HG03064 (cell line): ENCODE measurements around the gene SPIB.
"Not testable (repeated sequence)": the region's sequence is repeated elsewhere in the genome, so short reads cannot be mapped to it uniquely, and the experiment has no call there.

Experiments used
- ATAC-seq: cut with Tn5 transposase; IDR thresholded peaks from one replicate; pipeline ENCODE4 v1.9.1; 2021; ENCODE audit warnings: low read depth; ENCODE audit not compliant: unreplicated experiment

The SPIB gene

GRCh38 chr19:50390295-50390694, 28.4 kb upstream of the SPIB start:
- not testable (repeated sequence) for ATAC-seq

- ATAC-seq, result not testable (repeated sequence)
These were observed 27.8 kb upstream of the SPIB start for GRCh38 chr19:50390952-50391351.

DNA sequence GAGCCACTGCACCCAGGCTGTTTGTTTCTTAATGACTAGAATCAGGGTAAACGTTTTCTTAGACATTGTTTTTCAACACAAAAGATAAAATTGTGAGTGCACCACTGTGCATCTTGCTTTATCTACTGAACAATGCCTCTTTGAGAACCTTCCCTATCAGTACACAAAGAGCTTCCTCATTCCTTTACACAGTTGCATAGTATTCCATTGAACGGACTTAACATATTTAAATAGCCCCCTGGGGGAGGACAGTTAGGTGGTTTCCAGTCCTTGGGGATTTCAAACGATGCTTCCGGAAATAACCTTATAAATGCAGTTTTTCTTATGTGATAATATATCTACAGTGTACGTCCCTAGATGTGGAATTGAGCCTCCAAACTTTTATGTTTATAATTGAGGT, 26.0 kb upstream of the SPIB start:
- no peak for ATAC-seq

GRCh38 chr19:50393589-50393988, 25.1 kb upstream of the SPIB start:
- ATAC-seq, result no peak

- ATAC-seq, result no peak
These were observed 24.7 kb upstream of the SPIB start for GRCh38 chr19:50394017-50394416.

- no peak for ATAC-seq
These were observed 19.9 kb upstream of the SPIB start for GRCh38 chr19:50398675-50399367.

- ATAC-seq, result no peak
These were observed 19.4 kb upstream of the SPIB start for GRCh38 chr19:50399368-50399745.

DNA sequence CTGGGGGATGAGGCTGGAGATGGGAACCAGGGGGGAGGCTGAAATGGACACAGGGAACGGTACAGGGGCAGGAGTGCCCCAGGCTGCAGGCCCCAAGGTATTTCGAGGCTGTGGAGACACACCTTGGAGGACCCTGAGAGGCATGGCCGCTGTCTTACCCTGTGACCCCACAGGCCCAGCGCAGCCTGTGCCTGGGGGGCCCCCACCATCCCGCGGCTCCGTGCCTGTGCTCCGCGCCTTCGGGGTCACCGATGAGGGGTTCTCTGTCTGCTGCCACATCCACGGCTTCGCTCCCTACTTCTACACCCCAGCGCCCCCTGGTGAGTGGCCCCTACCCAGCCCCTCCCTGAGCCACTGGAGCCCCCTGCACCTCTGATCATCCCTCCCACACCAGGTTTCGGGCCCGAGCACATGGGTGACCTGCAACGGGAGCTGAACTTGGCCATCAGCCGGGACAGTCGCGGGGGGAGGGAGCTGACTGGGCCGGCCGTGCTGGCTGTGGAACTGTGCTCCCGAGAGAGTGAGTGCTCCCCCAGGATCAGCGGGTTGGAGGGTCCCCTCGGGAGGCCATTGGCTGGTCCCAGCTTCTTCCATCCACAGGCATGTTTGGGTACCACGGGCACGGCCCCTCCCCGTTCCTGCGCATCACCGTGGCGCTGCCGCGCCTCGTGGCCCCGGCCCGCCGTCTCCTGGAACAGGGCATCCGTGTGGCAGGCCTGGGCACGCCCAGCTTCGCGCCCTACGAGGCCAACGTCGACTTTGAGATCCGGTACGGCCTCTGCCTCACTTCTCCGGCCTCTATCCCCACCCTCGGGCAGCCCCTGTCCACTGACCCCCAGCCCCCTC, 16.9 kb upstream of the SPIB start:
- ATAC-seq, result no peak

- no peak for ATAC-seq
These were observed 16.0 kb upstream of the SPIB start for GRCh38 chr19:50402544-50403301.

DNA sequence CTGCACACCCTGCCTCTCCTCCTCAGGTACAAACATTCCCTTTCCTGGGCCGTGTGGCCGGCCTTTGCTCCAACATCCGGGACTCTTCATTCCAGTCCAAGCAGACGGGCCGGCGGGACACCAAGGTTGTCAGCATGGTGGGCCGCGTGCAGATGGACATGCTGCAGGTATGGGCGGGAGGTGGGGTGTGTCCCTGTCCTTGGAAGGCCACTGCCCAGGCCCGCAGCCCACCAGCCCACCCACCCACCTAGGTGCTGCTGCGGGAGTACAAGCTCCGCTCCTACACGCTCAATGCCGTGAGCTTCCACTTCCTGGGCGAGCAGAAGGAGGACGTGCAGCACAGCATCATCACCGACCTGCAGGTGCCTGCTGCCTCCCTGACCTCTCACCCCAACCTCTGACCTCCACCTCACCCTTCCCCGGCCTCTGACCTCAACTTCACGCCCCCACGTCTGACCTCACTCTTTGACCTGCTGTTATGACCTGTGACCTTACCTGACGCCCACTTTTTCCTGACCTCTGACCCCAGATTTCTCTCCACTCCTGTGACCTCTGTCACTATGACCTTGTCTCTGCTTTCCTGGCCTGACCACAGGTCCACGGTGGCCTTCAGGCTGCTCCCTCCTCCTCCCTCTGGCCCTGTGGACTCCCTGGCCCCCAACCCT, 12.4 kb upstream of the SPIB start:
- ATAC-seq, result no peak

- ATAC-seq, result no peak
These were observed 11.9 kb upstream of the SPIB start for GRCh38 chr19:50406829-50407228.

DNA sequence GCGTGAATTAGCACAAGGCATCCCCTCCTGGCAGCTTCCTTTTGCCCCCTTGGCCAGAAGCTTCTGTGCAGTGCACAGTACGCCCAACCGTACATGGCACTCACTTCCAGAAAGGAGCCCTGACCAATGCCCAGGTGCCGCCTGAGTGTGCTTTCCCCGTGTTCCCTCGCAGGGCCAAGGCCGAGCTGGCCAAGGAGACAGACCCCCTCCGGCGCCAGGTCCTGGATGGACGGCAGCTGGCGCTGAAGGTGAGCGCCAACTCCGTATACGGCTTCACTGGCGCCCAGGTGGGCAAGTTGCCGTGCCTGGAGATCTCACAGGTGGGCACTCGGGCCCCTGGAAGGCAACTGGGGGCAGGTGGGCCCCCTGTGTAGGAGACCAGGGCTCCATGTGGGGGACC, 9.4 kb upstream of the SPIB start:
- no peak for ATAC-seq

- no peak for ATAC-seq
These were observed 8.6 kb upstream of the SPIB start for GRCh38 chr19:50410109-50410508.

GRCh38 chr19:50412419-50412818, 6.3 kb upstream of the SPIB start:
- no peak for ATAC-seq

DNA sequence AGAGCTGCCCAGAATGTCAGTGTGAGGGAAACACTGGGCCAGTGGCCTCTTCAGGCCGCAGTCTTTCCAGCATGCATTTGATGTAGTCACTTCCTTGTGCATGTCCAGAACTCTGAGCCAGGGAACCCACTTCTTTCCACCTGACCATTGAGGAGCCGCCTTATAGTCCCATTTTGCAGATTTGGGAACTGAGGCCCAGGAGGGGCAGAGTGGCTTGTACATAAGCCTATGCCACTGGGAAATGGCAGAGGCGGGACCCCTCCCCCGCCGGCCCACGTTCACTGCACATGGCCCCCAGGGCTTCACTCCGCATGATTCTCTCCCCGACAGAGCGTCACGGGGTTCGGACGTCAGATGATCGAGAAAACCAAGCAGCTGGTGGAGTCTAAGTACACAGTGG, 5.6 kb upstream of the SPIB start:
- no peak for ATAC-seq

- no peak for ATAC-seq
These were observed 5.2 kb upstream of the SPIB start for GRCh38 chr19:50413531-50413930.

DNA sequence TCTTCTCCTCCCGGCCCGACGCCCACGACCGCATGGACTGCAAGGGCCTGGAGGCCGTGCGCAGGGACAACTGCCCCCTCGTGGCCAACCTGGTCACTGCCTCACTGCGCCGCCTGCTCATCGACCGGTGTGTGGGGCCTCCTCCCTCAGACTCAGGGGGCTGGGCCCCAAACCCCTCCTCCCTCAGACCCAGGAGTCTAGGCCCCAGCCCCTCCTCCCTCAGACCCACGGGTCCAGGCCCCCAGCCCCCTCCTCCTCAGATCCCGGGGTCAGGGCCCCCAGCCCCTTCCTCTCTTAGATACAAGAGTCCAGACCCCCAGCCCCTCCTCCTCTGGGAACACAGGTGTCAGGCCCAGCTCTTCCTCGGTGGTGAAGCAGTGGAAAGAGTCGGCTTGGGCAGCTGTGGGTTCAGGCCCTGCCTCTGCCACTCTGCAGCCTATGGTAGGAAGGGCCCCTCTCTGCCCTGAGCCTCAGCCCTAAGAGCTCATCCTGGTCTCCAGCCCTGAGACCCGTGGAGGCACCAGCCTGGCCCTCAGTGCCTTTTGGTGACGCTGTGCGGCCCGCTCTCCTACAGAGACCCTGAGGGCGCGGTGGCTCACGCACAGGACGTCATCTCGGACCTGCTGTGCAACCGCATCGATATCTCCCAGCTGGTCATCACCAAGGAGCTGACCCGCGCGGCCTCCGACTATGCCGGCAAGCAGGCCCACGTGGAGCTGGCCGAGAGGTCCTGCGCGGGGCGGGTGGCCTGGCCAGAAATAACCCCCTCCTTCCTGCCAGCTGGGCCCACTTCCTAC, 3.7 kb upstream of the SPIB start:
- ATAC-seq, result no peak

GRCh38 chr19:50415661-50416033, 3.1 kb upstream of the SPIB start:
- no peak for ATAC-seq

DNA sequence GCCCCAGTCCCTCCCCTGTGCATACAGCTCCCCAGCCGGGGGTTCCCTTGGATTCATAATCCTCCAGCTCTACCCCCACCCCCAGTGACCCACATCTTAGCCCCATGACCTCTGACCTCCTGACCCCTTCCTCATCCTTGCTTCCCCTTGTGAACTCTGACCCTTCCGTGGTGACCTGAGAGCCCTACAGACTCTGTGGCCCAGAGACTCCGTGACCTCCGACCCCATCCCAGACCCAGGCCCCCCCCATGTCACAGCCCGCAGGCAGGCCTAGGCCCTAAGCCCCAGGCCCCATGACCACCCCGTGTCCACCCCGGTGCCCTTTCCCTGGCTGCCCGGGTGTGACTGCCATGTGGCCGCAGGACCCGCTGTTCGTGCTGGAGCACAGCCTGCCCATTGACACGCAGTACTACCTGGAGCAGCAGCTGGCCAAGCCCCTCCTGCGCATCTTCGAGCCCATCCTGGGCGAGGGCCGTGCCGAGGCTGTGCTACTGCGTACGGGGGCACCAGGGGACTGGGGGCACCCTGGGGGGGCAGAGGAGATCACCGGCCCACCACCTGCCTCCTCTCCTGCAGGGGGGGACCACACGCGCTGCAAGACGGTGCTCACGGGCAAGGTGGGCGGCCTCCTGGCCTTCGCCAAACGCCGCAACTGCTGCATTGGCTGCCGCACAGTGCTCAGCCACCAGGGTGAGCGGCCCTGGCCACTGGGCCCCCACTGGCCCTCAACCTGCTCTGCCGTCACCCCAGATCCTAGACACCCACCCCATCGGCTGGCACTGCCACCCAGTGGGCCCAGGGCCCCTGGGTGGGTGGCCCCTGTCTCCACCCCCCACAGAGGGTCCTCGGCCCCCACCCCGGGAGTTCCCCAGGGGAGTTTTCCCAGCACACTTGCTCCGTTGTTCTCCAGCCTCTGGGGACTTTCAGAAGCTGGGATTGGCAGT, 2.4 kb upstream of the SPIB start:
- ATAC-seq, result no peak
